GM21529 (cell line): ENCODE results near the gene CDC27.
"Not testable (repeated sequence)": the region's sequence is repeated elsewhere in the genome, so short reads cannot be mapped to it uniquely, and the experiment has no call there.

ENCODE experiments used
- ATAC-seq: cut with Tn5 transposase; IDR thresholded peaks from one replicate; pipeline ENCODE4 v1.9.1; 2021; ENCODE audit not compliant: unreplicated experiment

CDC27 gene

DNA sequence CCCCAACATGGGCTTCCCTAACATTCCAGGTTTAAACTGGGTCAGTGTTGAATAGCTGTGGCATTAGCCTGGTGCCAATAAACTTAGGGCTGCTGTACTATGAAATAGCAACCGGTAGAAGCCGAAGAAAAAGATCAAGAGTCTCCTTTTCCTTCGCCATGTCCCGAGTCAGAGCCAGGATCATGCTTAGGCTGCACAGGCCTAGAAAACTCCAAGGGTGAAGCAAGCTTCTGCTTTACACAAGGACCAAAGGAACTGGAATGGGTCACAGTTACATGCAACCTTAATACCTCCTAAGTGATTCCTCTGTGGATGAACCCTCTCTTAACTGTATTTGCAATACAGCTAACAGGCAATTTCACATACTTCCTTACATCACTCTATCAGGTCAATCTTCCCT is 115.5 kb downstream of the CDC27 start:
- ATAC-seq: not testable (repeated sequence)

DNA sequence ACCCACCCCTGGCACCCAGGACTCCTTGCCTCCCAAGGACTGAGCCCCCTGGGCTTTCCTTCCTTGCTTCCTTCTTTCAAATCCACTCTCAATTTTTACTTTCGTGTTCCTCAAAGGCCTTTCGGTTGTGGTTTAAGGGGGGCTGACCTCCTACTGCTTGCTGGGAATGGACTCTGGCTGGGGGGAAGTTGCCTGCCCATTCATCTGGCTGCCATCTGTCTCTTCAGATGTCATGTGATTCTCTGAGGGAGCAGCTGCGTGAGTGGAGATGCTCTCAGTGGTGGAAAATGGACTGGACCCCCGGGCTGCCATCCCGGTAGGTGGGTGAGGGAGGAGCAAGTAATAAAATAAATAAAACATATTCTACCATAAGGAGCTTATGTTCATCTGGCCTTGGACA is 116.2 kb downstream of the CDC27 start:
- no peak for ATAC-seq

GRCh38 chr17:47071171-47071570 is 117.9 kb downstream of the CDC27 start:
- not testable (repeated sequence) for ATAC-seq

DNA sequence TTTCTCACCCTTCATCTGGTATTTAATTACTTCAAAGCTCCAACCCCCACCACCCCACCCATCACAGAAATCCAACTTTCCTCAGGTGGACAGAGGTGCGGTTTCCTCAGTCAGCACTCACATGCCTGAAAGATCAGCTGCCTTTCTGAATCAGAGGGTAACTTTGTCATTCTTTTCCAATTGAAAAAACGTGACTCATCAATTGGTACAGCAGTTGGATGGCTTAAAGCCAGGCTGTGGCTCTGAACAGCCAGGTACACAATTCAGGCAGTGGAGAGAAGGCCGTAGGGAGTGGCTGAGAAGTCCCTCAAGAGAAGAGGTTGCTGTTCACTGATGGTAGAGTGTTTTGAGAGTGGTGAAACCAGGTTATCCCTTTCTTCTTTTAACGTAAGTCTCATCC is 118.8 kb downstream of the CDC27 start:
- ATAC-seq: not testable (repeated sequence)
